GM23248 (cell line): Measurements from ENCODE around the gene ADGRE2. TPM values are rescaled to one million over a fixed set of nuclear protein-coding genes. Genes with fewer than 3 reads are reported as not detected.
"Not testable (repeated sequence)": the region's sequence is repeated elsewhere in the genome, so short reads cannot be mapped to it uniquely, and the experiment has no call there.

Experiments
- DNase-seq: peaks from one replicate; pipeline ENCODE4 v3.0.0-alpha.2; 2015
- H2AFZ ChIP-seq: fragments of 200-600 bp; sonication (generic); 2 replicates; pipeline ENCODE4 v1.6.1; 2016; ENCODE audit warnings: antibody characterized with exemption
- H3F3A ChIP-seq: fragments of 200-600 bp; sonication (generic); 2 replicates; pipeline ENCODE4 v1.6.1; 2016; ENCODE audit warnings: mild to moderate bottlenecking, antibody characterized with exemption, mixed run types; ENCODE audit not compliant: insufficient read depth
- H3K27ac ChIP-seq: fragments of 200-600 bp; sonication (generic); 2 replicates; pipeline ENCODE4 v1.5.1; 2016; ENCODE audit warnings: mild to moderate bottlenecking
- H3K27me3 ChIP-seq: fragments of 200-600 bp; sonication (generic); replicated peaks from 2 replicates; pipeline ENCODE4 v1.6.1; 2016; ENCODE audit warnings: mild to moderate bottlenecking; ENCODE audit not compliant: insufficient read depth
- H3K36me3 ChIP-seq: fragments of 200-600 bp; sonication (generic); 2 replicates; pipeline ENCODE4 v1.6.1; 2016; ENCODE audit warnings: low read depth, mild to moderate bottlenecking
- H3K4me1 ChIP-seq: fragments of 200-600 bp; sonication (generic); 2 replicates; pipeline ENCODE4 v1.6.1; 2016; ENCODE audit warnings: mild to moderate bottlenecking; ENCODE audit not compliant: insufficient read depth
- H3K4me2 ChIP-seq: fragments of 200-600 bp; sonication (generic); one replicate; pipeline ENCODE4 v1.6.1; 2016; ENCODE audit warnings: mild to moderate bottlenecking; ENCODE audit not compliant: unreplicated experiment
- H3K4me3 ChIP-seq: fragments of 200-600 bp; sonication (generic); 2 replicates; pipeline ENCODE4 v1.5.1; 2016; ENCODE audit warnings: mild to moderate bottlenecking
- H3K79me2 ChIP-seq: fragments of 200-600 bp; sonication (generic); 2 replicates; pipeline ENCODE4 v1.6.1; 2016; ENCODE audit warnings: mild to moderate bottlenecking; ENCODE audit not compliant: insufficient read depth
- H3K9ac ChIP-seq: fragments of 200-600 bp; sonication (generic); 2 replicates; pipeline ENCODE4 v1.6.1; 2016; ENCODE audit warnings: mild to moderate bottlenecking
- H3K9me2 ChIP-seq: fragments of 200-600 bp; sonication (generic); 2 replicates; pipeline ENCODE4 v1.6.1; 2016; ENCODE audit warnings: mixed run types, mild to moderate bottlenecking, moderate library complexity; ENCODE audit not compliant: insufficient read depth
- H3K9me3 ChIP-seq: fragments of 200-600 bp; sonication (generic); one replicate; pipeline ENCODE4 v1.6.1; 2017; ENCODE audit warnings: low read depth
- H4K20me1 ChIP-seq: fragments of 200-600 bp; sonication (generic); 2 replicates; pipeline ENCODE4 v1.6.0; 2016; ENCODE audit not compliant: insufficient read depth
- EZH2 ChIP-seq: fragments of 200-600 bp; sonication (generic); IDR thresholded peaks from 2 replicates; pipeline ENCODE4 v1.6.1; 2018; ENCODE audit warnings: antibody characterized with exemption, mild to moderate bottlenecking; ENCODE audit not compliant: insufficient read depth, poor library complexity, severe bottlenecking
- EZH2phosphoT487 ChIP-seq: fragments of 200-600 bp; sonication (generic); IDR thresholded peaks from 2 replicates; pipeline ENCODE4 v1.6.1; 2018; ENCODE audit warnings: antibody characterized with exemption, moderate library complexity, mild to moderate bottlenecking, low read depth; ENCODE audit not compliant: insufficient read depth
- WGBS, 2 experiments: methylation state at CpG; one replicate each; pipeline ENCODE4 v1.1.6; 2015 to 2017; ENCODE audit warnings: low lambda C conversion rate in 2 of 2, low coverage in 1 of 2; ENCODE audit errors: missing lambda C conversion rate in 2 of 2; 5-methylcytosine and 5-hydroxymethylcytosine counted together
- in situ Hi-C: fragments of 300-500 bp; cut with MboI; formaldehyde crosslinking; loops from 2 replicates; pipeline ENCODE4 v1.15.0; 2020
- polyA plus RNA-seq: library from polyadenylated mRNA; unstranded; fragments of >200 nt; fragmentation: Nextera tagmentation; extraction: Ambion mirVana; gene quantifications from 2 replicates; pipeline ENCODE4 v1.2.1, GENCODE V29; 2016
- total RNA-seq: library from RNA; depleted of rRNA; stranded (reverse); fragments of >200 nt; shearing (Covaris generic); gene quantifications from 2 replicates; pipeline ENCODE4 v1.2.3, GENCODE V29; 2014

Gene ADGRE2
- total and polyA plus RNA-seq, 2 experiments from 2014 or later = 0.05 TPM; not detected in 1

- Histone ChIP-seq H3K9me3 (no peaks in the 10 kb centered on the region), H3F3A (no peaks in the 10 kb centered on the region), H3K27me3 (no peaks in the 10 kb centered on the region), H2AFZ (no peak overlapping the region), H3K4me2 (no peak overlapping the region), H3K27ac (no peak overlapping the region), H4K20me1 (no peaks in the 10 kb centered on the region), H3K9ac (no peak overlapping the region), H3K9me2 (no peaks in the 10 kb centered on the region), H3K4me1 (no peaks in the 10 kb centered on the region), H3K36me3 (no peaks in the 10 kb centered on the region), H3K4me3 (no peak overlapping the region), H3K79me2 (no peaks in the 10 kb centered on the region)
- in situ Hi-C loops = loop anchor here (5.0 kb wide), 1 partner anchor 372 kb away; no protein-coding TSS in a partner anchor
- no peak for DNase-seq
- TF ChIP-seq EZH2 = no peak
- no peak for TF ChIP-seq EZH2phosphoT487
- WGBS, 2 experiments = 14 to 24% methylated on average over 5 of the region's 5 CpGs
Observed at GRCh38 chr19:14769201-14769600, 9.2 kb downstream of the ADGRE2 start.

- H3K27ac ChIP-seq = no peak overlapping the region
- in situ Hi-C loops = loop anchor here (5.0 kb wide), 1 partner anchor 371 kb away; no protein-coding TSS in a partner anchor
- WGBS, 2 experiments = 22 to 54% methylated on average over 2 of the region's 2 CpGs
- H2AFZ ChIP-seq = no peak overlapping the region
- H3K4me1 ChIP-seq = no peaks in the 10 kb centered on the region
- H3K9me3 ChIP-seq = no peaks in the 10 kb centered on the region
- no peaks in the 10 kb centered on the region for H3K36me3 ChIP-seq
- no peak overlapping the region for H3K9ac ChIP-seq
- TF ChIP-seq EZH2 (no peak), EZH2phosphoT487 (no peak)
- H3K4me2 ChIP-seq = no peak overlapping the region
- H3K9me2 ChIP-seq = no peaks in the 10 kb centered on the region
- no peaks in the 10 kb centered on the region for H3F3A ChIP-seq
- no peak for DNase-seq
- H3K79me2 ChIP-seq = no peaks in the 10 kb centered on the region
- no peak overlapping the region for H3K4me3 ChIP-seq
- no peaks in the 10 kb centered on the region for H3K27me3 ChIP-seq
- no peaks in the 10 kb centered on the region for H4K20me1 ChIP-seq
Observed at GRCh38 chr19:14768001-14768400, 10.4 kb downstream of the ADGRE2 start.

GRCh38 chr19:14767466-14767971 is 10.8 kb downstream of the ADGRE2 start:
- H3K27me3 ChIP-seq = no peaks in the 10 kb centered on the region
- H3F3A ChIP-seq = no peaks in the 10 kb centered on the region
- H3K9me3 ChIP-seq = no peaks in the 10 kb centered on the region
- WGBS, 2 experiments = 8 to 24% methylated on average over 2 of the region's 2 CpGs
- H4K20me1 ChIP-seq = no peaks in the 10 kb centered on the region
- H3K27ac ChIP-seq = no peak overlapping the region
- H3K4me3 ChIP-seq = no peak overlapping the region
- H3K9me2 ChIP-seq = no peaks in the 10 kb centered on the region
- H3K36me3 ChIP-seq = no peaks in the 10 kb centered on the region
- TF ChIP-seq EZH2 = no peak
- TF ChIP-seq EZH2phosphoT487 = no peak
- no peaks in the 10 kb centered on the region for H3K79me2 ChIP-seq
- in situ Hi-C loops = loop anchor here (5.0 kb wide), 1 partner anchor 370 kb away; no protein-coding TSS in a partner anchor
- no peak overlapping the region for H3K9ac ChIP-seq
- DNase-seq = no peak
- no peak overlapping the region for H2AFZ ChIP-seq
- H3K4me2 ChIP-seq = no peak overlapping the region
- H3K4me1 ChIP-seq = no peaks in the 10 kb centered on the region

GRCh38 chr19:14765841-14766240 is 12.5 kb downstream of the ADGRE2 start:
- H3K4me1 ChIP-seq, H3K4me3 ChIP-seq, H3K79me2 ChIP-seq, H3F3A ChIP-seq, DNase-seq, H3K9ac ChIP-seq, H3K36me3 ChIP-seq, H3K9me2 ChIP-seq, H3K27ac ChIP-seq, H4K20me1 ChIP-seq, H3K27me3 ChIP-seq, H2AFZ ChIP-seq, H3K9me3 ChIP-seq, H3K4me2 ChIP-seq: not testable (repeated sequence)
- 53 to 69% methylated on average over 11 to 14 of the region's 15 CpGs for WGBS, 2 experiments
- in situ Hi-C loops = loop anchor here (5.0 kb wide), 1 partner anchor 369 kb away; no protein-coding TSS in a partner anchor

GRCh38 chr19:14765403-14765802 is 13.0 kb downstream of the ADGRE2 start:
- not testable (repeated sequence) for H3F3A ChIP-seq, H3K27ac ChIP-seq, H3K79me2 ChIP-seq, H3K9me2 ChIP-seq, H3K4me3 ChIP-seq, H3K4me1 ChIP-seq, H3K36me3 ChIP-seq, H3K27me3 ChIP-seq, H3K9me3 ChIP-seq, DNase-seq, H3K4me2 ChIP-seq, H4K20me1 ChIP-seq, H3K9ac ChIP-seq, H2AFZ ChIP-seq
- in situ Hi-C loops = loop anchor here (5.0 kb wide), 1 partner anchor 368 kb away; no protein-coding TSS in a partner anchor
- 68 to 87% methylated on average over 6 to 13 of the region's 18 CpGs for WGBS, 2 experiments
